HG03108 (cell line): ENCODE measurements around the gene GTPBP4.

Experiments
- ATAC-seq: cut with Tn5 transposase; IDR thresholded peaks from one replicate; pipeline ENCODE4 v1.9.1; 2021; ENCODE audit warnings: moderate library complexity; ENCODE audit not compliant: unreplicated experiment

GTPBP4 gene

GRCh38 chr10:987870-988666, at the start of gene GTPBP4:
TSS of gene GTPBP4 (plus strand) at chr10:988434. CDS start at chr10:988480, 46 bp downstream.
- peak; percentile 97 for ATAC-seq

DNA sequence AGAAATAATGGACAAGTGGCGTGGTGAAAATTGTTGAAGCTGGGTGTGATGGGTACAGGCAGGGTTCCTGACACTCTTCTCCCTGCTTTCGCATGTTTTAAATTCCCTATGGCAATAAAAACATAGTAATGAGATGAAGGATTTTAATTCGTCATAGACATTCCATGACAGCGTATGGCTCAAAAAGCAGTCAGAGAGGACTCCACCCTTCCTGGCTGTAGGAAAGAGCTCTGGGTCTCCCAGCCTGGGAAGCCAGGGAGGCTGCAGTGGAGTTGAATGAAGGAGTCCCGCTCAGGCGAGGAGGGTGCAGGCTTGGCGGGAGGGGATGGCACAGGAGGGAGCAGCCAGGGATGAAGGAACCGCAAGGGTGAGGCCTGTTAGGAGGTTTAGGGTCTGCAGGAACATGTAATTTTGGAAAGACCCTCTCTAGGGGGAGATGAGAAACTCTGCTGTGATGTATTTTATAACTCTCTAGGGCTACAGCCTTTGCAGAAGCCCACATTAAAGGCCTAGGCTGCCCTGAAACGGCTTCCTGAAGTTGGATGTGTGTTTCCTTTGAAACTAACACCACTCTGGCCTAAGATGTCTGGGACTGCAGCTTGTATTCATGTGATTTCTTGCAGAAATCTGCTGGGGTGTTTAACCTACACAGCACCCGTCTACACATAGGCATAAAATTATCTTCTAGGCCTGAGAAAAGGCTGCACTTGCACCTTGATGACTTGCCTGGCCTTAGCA, 49.1 kb upstream of the GTPBP4 start:
- ATAC-seq = no peak

DNA sequence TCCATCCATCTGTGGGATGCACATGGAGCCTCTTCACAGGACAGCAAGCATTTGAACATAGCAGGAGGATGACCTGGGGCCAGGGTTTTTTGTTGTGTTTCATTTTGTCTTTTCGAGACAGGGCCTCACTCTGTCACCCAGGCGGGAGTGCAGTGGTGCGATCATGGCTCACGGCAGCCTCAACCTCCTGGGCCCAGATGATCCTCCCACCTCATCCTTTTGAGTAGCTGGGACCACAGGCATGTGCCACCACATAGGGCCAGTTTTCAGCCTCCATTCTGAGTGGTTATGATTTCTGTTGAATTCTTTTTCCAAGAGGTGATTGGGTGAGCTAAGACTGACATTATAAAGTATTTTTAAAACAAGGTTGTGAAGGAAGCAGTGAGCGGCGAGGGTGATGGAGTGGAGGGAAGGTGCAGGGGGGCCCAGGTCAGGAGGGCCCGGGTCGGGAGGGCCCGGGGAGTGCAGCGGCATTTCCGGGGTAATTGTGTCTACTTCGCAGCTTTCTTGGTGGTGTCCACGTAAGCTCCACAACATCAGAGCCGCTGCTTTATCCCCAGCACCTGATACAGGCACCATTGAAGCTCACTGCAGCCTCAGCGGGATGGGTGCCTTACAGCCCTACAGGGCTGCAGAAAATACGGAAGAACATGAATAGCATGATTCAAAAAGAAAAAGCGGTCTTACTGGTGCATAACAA, 44.8 kb upstream of the GTPBP4 start:
- no peak for ATAC-seq

- no peak for ATAC-seq
Observed at GRCh38 chr10:944034-944831, 44.0 kb upstream of the GTPBP4 start.

- no peak for ATAC-seq
Observed at GRCh38 chr10:945778-946177, 42.5 kb upstream of the GTPBP4 start.

GRCh38 chr10:947051-947450, 41.2 kb upstream of the GTPBP4 start:
- ATAC-seq = no peak

GRCh38 chr10:947881-948280, 40.4 kb upstream of the GTPBP4 start:
- no peak for ATAC-seq

DNA sequence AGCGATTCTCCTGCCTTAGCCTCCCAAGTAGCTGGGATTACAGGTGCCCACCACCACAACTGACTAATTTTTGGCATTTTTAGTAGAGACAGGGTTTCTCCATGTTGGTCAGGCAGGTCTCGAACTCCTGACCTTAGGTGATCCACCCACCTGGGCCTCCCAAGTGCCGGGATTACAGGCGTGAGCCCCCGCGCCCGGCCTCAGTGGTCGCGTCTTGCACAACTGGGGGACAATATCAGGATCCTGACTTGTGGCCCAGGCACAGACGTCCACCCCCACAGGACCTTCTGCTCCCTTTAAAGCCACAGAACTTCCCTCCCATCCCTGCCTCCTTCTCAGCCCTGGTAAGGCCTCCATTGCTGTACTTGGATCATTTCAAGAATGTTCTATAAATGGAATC, 39.9 kb upstream of the GTPBP4 start:
- no peak for ATAC-seq

DNA sequence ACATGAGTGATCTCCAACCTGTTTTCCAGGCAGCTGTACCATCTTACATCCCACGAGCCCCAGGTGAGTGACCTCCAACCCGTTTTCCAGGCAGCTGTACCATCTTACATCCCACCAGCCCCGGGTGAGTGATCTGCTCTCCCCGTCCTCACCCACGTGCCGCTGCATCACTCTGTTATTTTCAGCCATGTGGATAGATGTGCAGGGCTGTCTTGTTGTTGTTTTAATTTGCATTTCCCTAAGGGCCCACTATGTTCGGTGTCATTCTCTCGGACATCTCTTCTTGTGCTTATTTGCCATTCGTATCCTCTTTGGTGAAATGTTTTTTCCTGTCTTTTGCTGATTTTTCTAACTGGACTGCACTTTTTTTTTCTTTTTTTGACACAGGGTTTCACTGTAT, 38.8 kb upstream of the GTPBP4 start:
- no peak for ATAC-seq

DNA sequence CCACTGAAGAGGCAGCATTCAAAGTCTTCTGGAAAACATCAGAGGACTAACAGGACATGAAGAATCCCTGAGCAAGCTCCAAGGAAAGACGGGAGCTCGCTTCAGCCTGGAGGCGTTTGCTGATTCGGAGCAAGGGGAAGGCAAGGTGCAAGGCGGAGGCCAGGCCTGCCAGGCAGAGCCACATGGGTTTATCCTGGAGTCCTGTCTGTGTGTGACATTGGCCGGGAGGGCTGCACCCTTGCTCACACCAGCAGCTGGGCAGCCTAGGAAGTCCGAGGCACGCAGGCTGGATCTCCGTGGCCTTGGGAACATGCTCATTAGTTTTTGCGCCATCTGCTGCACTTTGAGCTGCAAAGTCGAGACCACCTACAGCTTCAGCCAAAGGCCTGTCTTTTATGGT, 34.4 kb upstream of the GTPBP4 start:
- no peak for ATAC-seq

DNA sequence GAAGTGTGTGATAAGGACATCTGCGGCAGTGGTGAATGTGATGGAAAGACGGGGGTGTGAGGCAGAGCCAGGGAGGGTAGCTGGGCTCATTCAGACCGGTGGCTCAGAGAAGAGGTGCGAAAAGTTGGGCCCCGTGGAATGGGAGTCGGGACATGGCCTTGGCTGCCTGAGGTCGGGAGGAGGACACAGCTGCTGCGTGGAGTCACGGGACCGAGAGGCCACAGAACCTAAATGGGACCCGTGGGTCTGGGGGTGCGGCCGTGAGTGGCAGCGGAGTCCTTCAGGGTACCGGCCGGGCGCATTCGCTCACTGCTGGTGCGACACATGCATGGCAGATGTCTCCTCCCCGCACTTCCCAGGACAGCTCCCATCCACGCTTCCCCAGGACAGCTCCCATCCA, 33.8 kb upstream of the GTPBP4 start:
- ATAC-seq = no peak

GRCh38 chr10:955127-955819, 33.0 kb upstream of the GTPBP4 start:
- ATAC-seq = no peak

DNA sequence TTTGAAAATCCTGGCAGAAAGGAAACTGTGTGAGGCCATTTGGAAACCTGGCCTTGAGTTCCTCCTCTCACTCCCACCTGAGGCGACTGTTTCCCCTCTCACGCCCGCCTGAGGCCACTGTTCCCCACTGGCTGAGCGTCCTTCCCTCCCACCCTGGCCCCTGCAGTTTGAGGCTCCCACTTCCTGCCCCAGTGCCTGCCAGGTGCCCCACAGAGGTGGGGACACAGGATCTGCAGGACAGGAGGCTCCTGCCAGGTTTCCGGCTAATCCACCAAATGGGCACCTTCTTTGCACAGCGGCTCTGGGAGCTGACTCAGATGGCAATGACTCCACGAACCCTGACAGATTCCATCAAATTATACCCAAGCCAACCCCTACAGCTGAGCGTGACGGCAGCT, 32.4 kb upstream of the GTPBP4 start:
- no peak for ATAC-seq

DNA sequence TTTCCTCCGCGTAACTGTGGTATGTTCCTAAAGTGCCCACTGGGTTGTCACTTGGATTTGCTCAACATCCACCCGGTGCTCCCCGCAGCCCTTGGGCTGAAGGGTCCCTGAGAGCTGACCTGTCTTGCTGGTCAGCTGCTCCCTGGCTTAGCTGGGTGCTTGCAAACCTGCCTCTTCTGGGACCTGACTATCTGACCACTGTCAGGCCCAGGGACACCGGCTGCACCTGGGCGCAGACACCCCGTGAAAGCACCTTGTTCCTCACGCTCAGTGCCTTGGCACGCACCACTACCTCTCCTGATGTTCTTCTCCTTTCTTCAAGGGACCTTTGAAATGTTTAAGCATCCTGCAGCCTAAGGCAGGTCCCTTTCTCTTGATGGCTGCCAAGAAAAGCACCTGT, 30.1 kb upstream of the GTPBP4 start:
- no peak for ATAC-seq

DNA sequence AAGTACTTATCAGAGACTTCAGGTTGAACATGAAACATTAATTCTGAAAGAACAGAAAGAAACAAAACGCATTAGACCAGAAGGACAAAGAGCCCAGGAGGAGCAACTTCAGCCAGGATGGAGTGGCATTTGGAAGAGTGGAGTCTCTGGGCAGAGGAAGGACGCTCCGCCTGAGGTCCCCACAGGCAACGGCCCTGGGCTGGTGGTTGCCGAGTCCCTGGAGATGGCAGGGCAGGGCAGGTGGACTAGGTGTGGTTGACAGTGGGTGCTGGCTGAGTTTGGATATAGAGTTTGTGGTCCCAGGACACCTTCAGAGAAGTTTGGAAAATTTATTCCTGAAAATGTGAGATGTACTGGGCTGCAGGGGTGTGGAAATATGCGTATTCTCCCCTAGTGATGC, 29.4 kb upstream of the GTPBP4 start:
- ATAC-seq = no peak

- ATAC-seq = no peak
Observed at GRCh38 chr10:962342-962741, 25.9 kb upstream of the GTPBP4 start.

GRCh38 chr10:963186-963585, 25.0 kb upstream of the GTPBP4 start:
- ATAC-seq = no peak

- no peak for ATAC-seq
Observed at GRCh38 chr10:963655-964054, 24.6 kb upstream of the GTPBP4 start.

DNA sequence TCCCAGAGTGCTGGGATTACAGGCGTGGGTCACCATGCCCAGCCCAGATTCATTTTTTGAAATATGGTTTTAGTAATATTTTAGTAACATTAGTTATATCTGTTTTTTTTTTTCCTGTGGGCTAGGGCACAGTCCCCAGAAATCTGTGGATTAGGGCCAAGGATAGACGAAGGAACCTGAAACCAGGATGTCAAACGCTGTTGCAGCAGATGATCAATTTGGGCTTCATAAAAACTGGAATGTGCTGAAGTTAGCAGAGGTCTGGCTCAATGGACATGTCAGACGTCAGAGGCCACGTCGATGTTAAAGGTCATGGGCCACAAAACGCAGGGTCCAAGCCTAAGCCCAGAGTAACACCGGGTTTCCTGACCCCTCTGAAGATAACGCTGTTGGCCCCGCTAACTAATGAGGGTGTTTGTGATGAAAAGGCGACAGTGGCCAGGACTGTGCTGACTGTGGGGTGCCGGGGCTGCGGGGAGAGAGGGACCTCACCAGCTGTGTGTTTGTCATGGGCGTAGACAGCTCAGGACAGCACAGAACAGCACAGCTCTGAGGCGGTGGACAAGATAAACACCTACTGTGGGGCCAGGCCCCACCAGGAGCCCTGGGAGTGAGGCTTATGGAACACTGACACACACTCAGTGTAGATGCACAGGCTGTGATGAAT, 23.8 kb upstream of the GTPBP4 start:
- no peak for ATAC-seq

- ATAC-seq = no peak
Observed at GRCh38 chr10:964988-965417, 23.2 kb upstream of the GTPBP4 start.
